UCSD-AML1 (cell line): Measurements from ENCODE around the gene METTL1.
"Not testable (repeated sequence)": the region's sequence is repeated elsewhere in the genome, so short reads cannot be mapped to it uniquely, and the experiment has no call there.

Experiments used
- DNase-seq: peaks from one replicate; lab custom pipeline; 2025; ENCODE audit not compliant: unreplicated experiment; lab: John Stamatoyannopoulos, UW

The METTL1 gene

GRCh38 chr12:57771873-57772428, at the start of gene METTL1:
METTL1 (minus strand) TSS chr12:57772105; CDS start chr12:57772083, 22 bp downstream.
- DNase-seq = peak; percentile 95

DNA sequence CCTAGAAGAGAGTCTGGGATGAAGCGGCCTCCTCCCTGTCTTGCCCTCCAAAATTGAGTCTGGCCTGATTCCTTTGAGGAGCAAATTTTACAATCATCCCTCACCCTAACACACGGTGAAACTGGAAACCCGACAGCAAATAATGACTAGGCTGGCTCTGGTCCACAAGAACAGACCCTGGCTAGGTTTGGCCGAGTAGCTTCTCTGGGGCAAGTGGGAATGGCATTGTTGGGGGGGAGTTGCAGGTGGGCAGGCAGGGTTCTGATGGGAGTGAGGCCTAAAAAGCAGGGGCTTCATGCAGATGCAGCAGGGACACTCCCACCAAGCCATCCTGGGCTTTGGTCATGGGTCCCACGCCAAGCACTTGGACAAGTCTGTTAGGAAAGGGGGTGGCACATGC, 49.1 kb upstream of the METTL1 start:
- DNase-seq = not testable (repeated sequence)

- DNase-seq = not testable (repeated sequence)
Observed at GRCh38 chr12:57820119-57820518, 48.2 kb upstream of the METTL1 start.

DNA sequence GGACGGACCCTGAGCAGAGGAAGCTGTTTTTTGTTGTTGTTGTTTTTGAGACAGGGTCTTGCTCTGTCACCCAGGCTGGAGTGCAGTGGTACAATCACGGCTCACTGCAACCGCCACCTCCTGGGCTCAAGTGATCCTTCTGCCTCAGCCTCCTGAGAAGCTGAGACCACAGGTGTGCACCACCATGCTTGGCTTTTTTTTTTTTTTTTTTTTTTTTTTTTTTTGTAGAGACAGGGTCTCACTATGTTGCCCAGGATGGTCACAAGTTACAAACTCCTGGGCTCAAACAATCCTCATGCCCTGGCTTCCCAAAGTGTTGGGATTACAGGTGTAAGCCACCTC, 46.1 kb upstream of the METTL1 start:
- DNase-seq = not testable (repeated sequence)

DNA sequence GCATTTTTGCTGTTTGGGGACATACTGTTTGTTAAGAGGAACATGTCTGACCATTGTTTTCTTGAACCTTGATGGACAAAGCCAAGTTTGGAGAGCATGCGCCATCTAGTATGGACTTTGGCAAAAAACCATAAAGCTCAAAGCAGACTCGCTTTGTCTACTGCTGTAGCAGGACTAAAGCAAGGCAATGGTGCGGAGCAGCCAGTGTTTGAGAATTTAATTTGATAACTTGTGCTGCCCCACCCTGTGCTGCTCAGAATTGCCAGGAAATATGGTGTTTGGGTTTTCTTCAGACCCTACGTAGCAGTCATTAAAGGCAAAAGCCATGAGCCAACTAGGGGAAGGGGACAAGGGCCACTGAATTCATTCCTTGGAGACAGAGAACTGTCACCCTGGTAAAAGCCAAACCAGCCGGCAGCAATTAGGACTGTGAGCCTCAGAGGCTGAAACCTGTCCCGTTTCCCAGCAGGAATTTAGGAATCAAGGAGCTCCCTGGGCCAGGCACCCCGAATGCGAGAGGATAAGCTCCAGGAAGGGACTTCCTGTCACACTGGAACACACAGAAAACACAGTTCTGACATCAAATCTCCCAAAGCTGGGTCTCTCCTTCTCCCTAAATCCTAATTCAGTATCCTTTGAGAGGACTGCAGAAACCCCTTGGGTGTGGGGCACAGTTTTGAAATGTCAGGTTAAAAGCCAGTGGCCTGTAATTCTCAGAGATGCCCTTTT, 45.5 kb upstream of the METTL1 start:
- no peak for DNase-seq

DNA sequence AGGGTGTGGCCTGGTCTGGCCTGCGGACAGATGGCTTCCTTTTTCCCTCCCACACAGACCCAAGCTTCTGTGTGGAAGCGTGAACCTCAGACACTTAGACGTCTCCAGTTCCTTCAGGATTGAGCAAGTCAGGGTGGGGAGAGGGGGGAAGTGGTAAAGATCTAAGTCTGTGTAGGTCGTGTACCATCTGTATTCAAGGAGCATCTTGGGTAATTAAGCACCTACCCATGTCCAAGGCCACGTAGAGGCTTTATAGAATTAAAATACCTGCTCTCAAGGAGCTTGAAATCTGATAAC, 44.9 kb upstream of the METTL1 start:
- DNase-seq = peak; percentile 58

DNA sequence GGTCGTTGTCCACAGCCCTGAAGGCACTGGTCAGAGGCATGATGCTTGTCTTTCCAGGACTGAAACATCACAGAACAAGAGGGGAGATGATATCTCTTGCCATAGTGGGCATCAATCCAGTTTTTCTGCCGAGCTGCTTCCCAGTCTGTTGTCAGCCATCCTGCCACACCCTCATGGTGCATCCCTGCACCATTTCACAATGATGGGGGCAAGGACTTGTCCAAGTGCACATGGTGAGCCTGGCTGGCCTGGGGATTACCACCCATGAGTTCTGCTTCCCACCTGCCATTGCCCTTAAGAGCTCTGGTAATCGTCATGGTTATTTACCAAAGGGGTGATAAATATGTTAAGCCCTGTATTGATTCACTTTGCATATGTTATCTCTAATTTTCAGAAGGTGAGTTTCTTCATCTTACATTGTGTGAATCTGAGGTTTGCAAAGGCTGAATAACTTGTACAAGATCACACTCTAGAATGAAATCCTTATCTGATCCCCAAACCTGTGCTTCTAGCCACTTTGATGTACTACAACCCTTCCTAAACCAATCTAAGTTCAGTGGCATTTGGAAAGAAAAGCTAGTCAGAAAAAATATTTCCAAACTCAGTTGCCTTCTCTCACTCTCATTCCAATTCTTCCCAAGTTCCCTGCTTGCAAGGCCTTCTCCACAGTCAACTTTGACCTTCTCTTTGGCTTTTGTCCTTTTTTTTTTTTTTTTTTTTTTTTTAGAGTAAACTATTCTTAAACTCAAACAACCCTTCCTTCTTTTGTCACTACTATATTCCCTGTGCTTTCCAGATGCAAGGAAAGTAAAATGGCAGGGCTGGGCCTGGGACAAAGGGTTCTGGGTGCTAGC, 44.3 kb upstream of the METTL1 start:
- no peak for DNase-seq

GRCh38 chr12:57815177-57816000, 43.5 kb upstream of the METTL1 start:
- DNase-seq = no peak

DNA sequence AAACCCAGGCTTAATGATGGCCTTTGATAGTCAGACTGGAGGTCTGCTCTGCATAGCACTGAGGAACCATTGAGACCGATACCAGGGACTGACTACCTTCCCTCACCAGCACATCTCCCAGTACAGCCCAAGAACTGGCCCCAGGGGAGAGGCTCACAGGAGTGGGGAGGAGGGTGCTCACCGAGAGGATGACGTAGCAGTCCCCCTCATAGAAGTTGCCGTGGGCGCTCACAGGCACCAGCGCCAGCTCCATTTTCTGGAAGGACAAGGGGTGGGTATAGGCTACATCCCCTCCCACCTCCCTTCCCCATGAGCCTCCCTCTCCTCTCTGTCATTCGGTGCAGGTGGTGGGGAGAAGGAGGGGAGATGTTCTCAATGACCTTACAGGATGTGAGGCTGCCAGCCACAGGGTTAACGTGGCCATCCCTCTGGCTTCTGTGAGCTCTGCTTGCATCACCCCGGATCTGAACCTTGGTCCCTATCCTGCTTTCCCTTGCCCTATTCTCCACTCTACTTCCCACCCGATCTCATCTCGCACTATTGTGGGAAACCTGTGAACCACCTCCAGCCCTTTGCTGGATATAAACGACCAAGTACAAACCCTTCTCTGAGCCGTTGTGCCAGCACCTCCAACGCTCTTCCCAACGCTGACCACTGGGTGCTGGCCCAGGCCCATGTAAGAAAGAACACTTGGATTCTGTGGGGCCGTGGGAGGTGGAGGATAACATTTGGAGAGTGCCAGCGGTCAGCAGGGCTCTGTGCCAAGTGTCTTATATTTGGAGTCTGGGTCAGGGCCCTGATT, 42.3 kb upstream of the METTL1 start:
- DNase-seq = no peak

GRCh38 chr12:57813111-57813970, 41.4 kb upstream of the METTL1 start:
- DNase-seq = no peak

DNA sequence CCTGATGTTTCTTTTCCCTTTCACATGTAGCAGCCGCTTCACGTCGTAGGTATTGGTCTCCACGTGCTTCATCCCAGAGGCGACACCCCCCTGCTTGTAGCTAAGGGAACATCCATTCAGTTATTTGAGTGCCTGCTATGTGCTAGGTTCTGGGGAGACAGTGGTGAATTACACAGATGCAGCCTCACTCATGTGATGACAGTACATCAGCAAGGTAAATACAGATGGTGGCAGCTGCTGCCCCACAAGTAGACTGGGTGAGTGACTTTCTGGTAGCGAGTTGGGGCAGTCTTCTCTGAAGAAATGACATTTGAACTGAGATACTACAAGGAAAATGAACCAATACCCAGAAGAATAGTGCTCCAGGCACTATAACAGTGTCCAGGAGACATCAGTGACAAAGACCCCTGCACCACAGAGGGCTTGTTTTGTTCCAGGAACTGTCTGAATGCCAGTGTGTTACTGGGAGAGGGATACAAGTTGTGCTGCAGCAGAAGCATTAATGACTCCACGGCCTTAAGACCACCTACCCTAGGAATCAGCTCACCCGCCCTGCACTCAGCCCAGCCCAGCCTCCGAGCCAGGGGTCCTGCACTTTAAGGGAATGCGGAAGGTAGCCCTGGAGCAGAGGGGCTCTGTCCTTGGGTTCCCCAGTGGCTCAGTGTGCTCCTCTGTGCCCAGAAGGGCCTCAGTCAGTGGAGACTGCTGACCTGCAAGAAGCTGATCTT, 39.3 kb upstream of the METTL1 start:
- DNase-seq = no peak

- no peak for DNase-seq
Observed at GRCh38 chr12:57810450-57810849, 38.5 kb upstream of the METTL1 start.

DNA sequence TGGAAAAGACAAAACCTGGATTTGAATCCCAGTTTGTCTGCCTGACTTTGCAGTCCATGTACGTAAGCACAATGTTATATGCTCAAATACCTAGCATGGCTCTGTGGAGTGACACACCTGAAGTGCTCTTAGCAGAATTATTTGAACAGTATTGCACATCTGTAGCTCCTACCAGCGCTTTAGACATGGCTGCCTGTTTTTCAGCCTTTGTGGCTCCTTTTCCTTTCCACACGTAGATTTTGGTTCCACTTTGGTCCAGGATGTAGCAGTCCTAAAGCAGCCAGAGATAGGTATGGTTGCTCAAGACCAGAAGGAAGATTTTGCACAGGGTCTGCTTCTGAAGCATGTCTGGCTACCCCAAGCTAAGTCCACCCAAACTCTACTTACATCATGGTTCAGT, 37.5 kb upstream of the METTL1 start:
- no peak for DNase-seq

GRCh38 chr12:57808351-57808750, 36.4 kb upstream of the METTL1 start:
- no peak for DNase-seq

DNA sequence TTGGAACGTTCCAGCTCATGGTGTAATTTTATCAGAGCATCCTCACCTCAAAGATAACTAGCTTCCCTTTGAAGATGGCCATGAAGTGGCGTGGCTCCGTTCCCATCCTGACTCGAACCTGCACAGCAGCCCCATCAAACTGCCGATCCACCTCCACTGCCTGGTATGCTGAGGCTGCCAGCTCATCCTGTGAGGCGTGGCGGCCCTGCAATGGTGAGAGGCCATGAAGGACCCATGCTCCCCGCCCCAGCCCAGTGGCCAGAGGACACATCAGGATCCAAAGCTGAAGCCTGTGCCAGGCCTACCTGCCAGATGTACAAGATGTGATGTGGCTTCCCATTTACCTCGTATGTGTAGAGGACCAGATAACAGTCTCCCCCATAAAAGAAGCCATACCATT, 35.4 kb upstream of the METTL1 start:
- no peak for DNase-seq

DNA sequence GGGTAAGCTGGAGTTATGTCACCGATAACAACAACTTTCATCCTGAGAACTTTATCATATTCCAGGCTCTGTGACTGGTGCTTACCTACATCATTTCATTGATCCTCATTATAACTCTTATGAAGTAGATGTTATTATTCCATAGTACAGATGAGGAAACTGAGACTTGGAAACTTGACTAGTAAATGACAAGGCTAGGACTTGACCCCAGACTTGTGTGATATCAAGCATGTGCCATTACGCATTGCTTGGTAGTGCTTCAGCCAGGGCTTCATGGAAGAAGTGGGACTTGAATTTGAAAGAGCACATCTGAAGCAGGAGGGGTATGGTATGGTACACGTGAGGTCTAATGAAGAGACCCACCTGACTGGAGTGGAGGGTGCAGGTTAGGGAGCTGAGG, 34.8 kb upstream of the METTL1 start:
- DNase-seq = no peak

DNA sequence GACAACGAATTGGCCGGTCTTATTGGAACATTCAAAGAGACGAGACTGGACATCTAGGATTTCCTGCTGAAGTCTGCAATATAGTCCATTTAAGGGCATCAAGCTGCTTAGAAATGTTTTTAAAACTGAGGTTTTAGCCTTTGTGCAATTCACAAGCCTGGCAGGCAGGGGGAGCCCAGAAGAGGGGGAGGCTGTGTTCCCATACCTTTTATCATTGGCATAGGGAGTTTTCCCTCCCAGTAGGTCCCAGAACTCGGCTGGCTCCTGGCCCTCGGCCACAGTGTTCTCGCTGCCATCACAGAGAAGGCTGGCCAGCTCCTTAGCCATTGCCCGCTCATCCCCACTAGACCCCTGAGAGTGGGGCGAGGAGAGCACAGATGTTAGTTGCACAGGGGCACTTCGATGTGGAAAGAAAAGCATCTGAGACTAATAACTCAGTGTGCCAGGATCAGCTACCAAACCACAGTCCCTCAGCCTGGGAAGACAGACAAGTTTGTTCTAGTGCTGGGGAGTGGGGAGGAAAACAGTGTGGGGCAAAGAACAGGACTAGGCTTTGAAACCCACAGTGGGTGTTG, 31.5 kb upstream of the METTL1 start:
- DNase-seq = peak; percentile 32

DNA sequence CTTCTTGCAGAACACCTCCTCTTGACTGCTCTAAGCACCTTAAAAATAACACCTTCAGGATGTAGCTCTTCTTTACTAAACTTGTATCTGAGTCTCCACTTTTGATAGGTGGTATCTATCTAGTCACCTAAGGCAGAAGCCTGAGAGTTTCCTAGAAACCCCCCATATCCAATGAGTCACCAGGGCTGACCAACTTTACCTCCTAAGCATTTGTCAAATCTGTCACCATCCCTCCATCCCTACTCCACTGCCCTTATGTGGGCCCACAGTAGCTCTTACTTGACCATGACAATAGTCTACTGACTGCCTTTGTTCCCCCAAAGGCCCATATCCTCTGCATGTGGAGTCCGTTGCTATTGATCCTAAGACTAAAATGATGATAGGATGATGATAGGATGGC, 30.7 kb upstream of the METTL1 start:
- DNase-seq = no peak

DNA sequence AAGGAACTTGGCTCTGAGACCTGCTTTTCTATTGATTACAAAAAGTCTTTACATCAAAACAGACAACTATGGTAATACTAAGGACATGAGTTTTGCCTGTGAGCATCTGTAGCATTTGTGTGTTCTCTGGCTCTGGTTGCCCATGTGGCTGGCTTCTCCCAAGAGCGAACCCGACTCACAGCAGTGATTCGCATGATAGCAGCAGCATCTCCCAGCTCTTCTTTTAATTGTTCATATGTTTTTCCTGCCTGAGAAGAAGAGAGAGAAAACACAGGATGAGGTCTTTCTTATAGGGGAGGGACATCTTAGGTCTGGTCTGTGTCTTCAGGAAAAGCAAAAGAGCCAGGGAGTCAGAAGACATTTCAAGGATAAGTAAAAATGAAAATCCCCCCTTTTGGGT, 29.1 kb upstream of the METTL1 start:
- DNase-seq = no peak
